Natural killer cell treated with Interleukin-12 subunit alpha and Interleukin-12 subunit beta and Interleukin-15 and Interleukin-18, amount 100 ng/mL, for 72 hours (primary cell): Measurements from ENCODE around the gene PPP1R3G. TPM values are rescaled to one million over a fixed set of nuclear protein-coding genes. Genes with fewer than 3 reads are reported as not detected.

ENCODE experiments used
- total RNA-seq, 2 donors: library from RNA; stranded (reverse); gene quantifications; one replicate each; pipeline ENCODE4 v1.2.3, GENCODE V29; 2022

The PPP1R3G gene
- total RNA-seq, 2 donors from 2014 or later, result 0.05 TPM; not detected in 1

Other genes starting within 250 kb of the PPP1R3G start
- gene RPP40, start 81.3 kb upstream of the PPP1R3G start, total RNA-seq, result 1 to 10 TPM; 7.3 to 9.1 TPM
- 10 to 100 TPM; 27.7 to 43.0 TPM for gene LYRM4, start 175.6 kb downstream of the PPP1R3G start, total RNA-seq
- 10 to 100 TPM; 20.4 to 41.7 TPM for gene FARS2, start 176.2 kb downstream of the PPP1R3G start, total RNA-seq